NCI-H2081 (cell line): ENCODE measurements around the gene KLHL36.
"Not testable (repeated sequence)": the region's sequence is repeated elsewhere in the genome, so short reads cannot be mapped to it uniquely, and the experiment has no call there.

Experiments used
- DNase-seq, 2 experiments: peaks; one replicate each; lab custom pipeline; 2025; lab: John Stamatoyannopoulos, UW

Gene KLHL36

GRCh38 chr16:84672276-84673202, 24.2 kb downstream of the KLHL36 start:
- DNase-seq, result peak; percentile 24 to 39

GRCh38 chr16:84673203-84673535, 24.9 kb downstream of the KLHL36 start:
- no peak for DNase-seq

GRCh38 chr16:84673561-84673960, 25.2 kb downstream of the KLHL36 start:
- DNase-seq, result no peak

GRCh38 chr16:84675423-84675822, 27.1 kb downstream of the KLHL36 start:
- DNase-seq, result no peak

GRCh38 chr16:84675884-84676283, 27.6 kb downstream of the KLHL36 start:
- DNase-seq, result no peak

GRCh38 chr16:84677017-84677803, 28.9 kb downstream of the KLHL36 start:
- no peak for DNase-seq

GRCh38 chr16:84677849-84678248, 29.5 kb downstream of the KLHL36 start:
- no peak for DNase-seq

GRCh38 chr16:84678541-84678940, 30.2 kb downstream of the KLHL36 start:
- no peak for DNase-seq

GRCh38 chr16:84680165-84680842, 32.0 kb downstream of the KLHL36 start:
- no peak for DNase-seq

- no peak for DNase-seq
Observed at GRCh38 chr16:84680843-84681629, 32.7 kb downstream of the KLHL36 start.

- DNase-seq, result no peak
Observed at GRCh38 chr16:84683691-84684591, 35.6 kb downstream of the KLHL36 start.

GRCh38 chr16:84684592-84684965, 36.3 kb downstream of the KLHL36 start:
- no peak for DNase-seq

- DNase-seq, result no peak
Observed at GRCh38 chr16:84685210-84685609, 36.9 kb downstream of the KLHL36 start.

GRCh38 chr16:84686707-84687298, 38.5 kb downstream of the KLHL36 start:
- DNase-seq, result no peak

GRCh38 chr16:84687715-84688114, 39.4 kb downstream of the KLHL36 start:
- no peak for DNase-seq

GRCh38 chr16:84688163-84688562, 39.9 kb downstream of the KLHL36 start:
- DNase-seq, result not testable (repeated sequence)

GRCh38 chr16:84689111-84689510, 40.8 kb downstream of the KLHL36 start:
- no peak for DNase-seq

- no peak for DNase-seq
Observed at GRCh38 chr16:84690088-84690819, 41.9 kb downstream of the KLHL36 start.

- DNase-seq, result no peak
Observed at GRCh38 chr16:84692451-84693214, 44.3 kb downstream of the KLHL36 start.
